HepG2 (cell line): ENCODE measurements around the gene PITRM1. TPM values are rescaled to one million over a fixed set of nuclear protein-coding genes. Genes with fewer than 3 reads are reported as not detected.

ENCODE experiments used
- ATAC-seq: fragments of 200-7000 bp; cut with Tn5 transposase; 3 replicates; pipeline ENCODE4 v1.9.1; 2020; ENCODE audit warnings: mild to moderate bottlenecking, moderate library complexity
- BruUV-seq: library from RNA; stranded (reverse); fragments of 400-500 nt; replicated peaks from 2 replicates; lab custom pipeline; 2021; lab: Mats Ljungman, UMichigan
- CTCF ChIA-PET: fragments of 300-600 bp; formaldehyde crosslinking; extraction: SDS; loops from one replicate; lab custom pipeline; 2021; ENCODE audit warnings: low total read pairs, inconsistent platforms, low intra/inter-chr PET ratio; lab: Yijun Ruan, JAX
- POLR2A ChIA-PET: fragments of 350-600 bp; sonication (Branson Sonifier 250); formaldehyde crosslinking; loops from one replicate; lab custom pipeline; 2020; ENCODE audit warnings: antibody characterized with exemption, inconsistent platforms; lab: Yijun Ruan, JAX
- DNase-seq: peaks from one replicate; pipeline ENCODE4 v3.0.0-alpha.2; 2015; ENCODE audit warnings: low spot score
- FAIRE-seq: peaks from 3 replicates; lab custom pipeline; 2011; peaks lifted over from hg19 to GRCh38; lab: Jason Lieb, UNC
- H2AFZ ChIP-seq: one replicate; pipeline ENCODE4 v1.6.1; 2011; ENCODE audit warnings: low read length, inconsistent platforms
- H3K27ac ChIP-seq: fragments of 300-600 bp; 3 replicates; pipeline ENCODE4 v1.8.0; 2011; ENCODE audit warnings: mixed run types, mild to moderate bottlenecking, mixed read lengths, low read length, inconsistent platforms; ENCODE audit not compliant: insufficient read depth; ENCODE audit errors: extremely low read length
- H3K27me3 ChIP-seq, 2 experiments: fragments of 200-600 bp in 1 of 2; 2 replicates in 1 of 2; 3 replicates in 1 of 2; pipeline versions ENCODE4 v1.6.0 to v1.8.0; 2011; ENCODE audit warnings: low read length in 2 of 2, mild to moderate bottlenecking in 2 of 2, moderate library complexity in 2 of 2, inconsistent platforms in 1 of 2; ENCODE audit not compliant: insufficient read depth in 2 of 2, control insufficient read depth in 1 of 2
- H3K36me3 ChIP-seq, 2 experiments: fragments of 200-600 bp in 1 of 2; replicated peaks in 1 of 2; 2 replicates in 1 of 2; 3 replicates in 1 of 2; pipeline versions ENCODE4 v1.5.1 to v1.8.0; 2011; ENCODE audit warnings: low read length in 2 of 2, inconsistent platforms in 1 of 2; ENCODE audit not compliant: insufficient read depth in 2 of 2, control insufficient read depth in 1 of 2
- H3K4me1 ChIP-seq: 2 replicates; pipeline ENCODE4 v1.5.1; 2012; ENCODE audit warnings: low read length, inconsistent platforms; ENCODE audit not compliant: insufficient read depth
- H3K4me2 ChIP-seq: 2 replicates; pipeline ENCODE4 v1.6.0; 2011; ENCODE audit warnings: low read depth, low read length, inconsistent platforms
- H3K4me3 ChIP-seq, 3 experiments: fragments of 200-600 bp in 1 of 3; sonication (generic), shearing (Covaris generic) in 1 of 3; replicated peaks in 1 of 3; 2 replicates each; pipeline ENCODE4 v1.5.1; 2011 to 2016; ENCODE audit warnings: low read length in 3 of 3, inconsistent platforms in 2 of 3, low read depth in 2 of 3, mild to moderate bottlenecking in 2 of 3, control low read depth in 1 of 3, mixed read lengths in 1 of 3; ENCODE audit not compliant: insufficient read depth in 1 of 3
- H3K79me2 ChIP-seq: one replicate; pipeline ENCODE4 v1.6.1; 2011; ENCODE audit warnings: low read length, inconsistent platforms; ENCODE audit not compliant: insufficient read depth
- H3K9ac ChIP-seq: 2 replicates; pipeline ENCODE4 v1.6.0; 2011; ENCODE audit warnings: mild to moderate bottlenecking, low read depth, low read length, inconsistent platforms; ENCODE audit not compliant: insufficient read depth
- H3K9me3 ChIP-seq: 2 replicates; pipeline ENCODE4 v1.5.1; 2012; ENCODE audit warnings: mild to moderate bottlenecking, low read length
- H4K20me1 ChIP-seq: 2 replicates; pipeline ENCODE4 v1.6.0; 2011; ENCODE audit warnings: inconsistent platforms, mild to moderate bottlenecking, low read length, moderate library complexity; ENCODE audit not compliant: insufficient read depth
- ATF1 ChIP-seq: IDR thresholded peaks from 2 replicates; pipeline ENCODE4 v1.6.1; 2016; ENCODE audit warnings: mild to moderate bottlenecking, control low read depth
- EZH2 ChIP-seq: conservative IDR thresholded peaks from 2 replicates; pipeline ENCODE4 v1.6.1; 2012; ENCODE audit warnings: mild to moderate bottlenecking, low read depth, low read length, moderate library complexity
- KDM3A ChIP-seq: IDR thresholded peaks from 2 replicates; pipeline ENCODE4 v1.6.1; 2018; ENCODE audit warnings: low read depth, missing compliant biosample characterization
- MLLT10 ChIP-seq: sonication (generic); formaldehyde crosslinking; IDR thresholded peaks from 2 replicates; pipeline ENCODE4 v1.4.0; 2020; ENCODE audit warnings: missing genetic modification reagents
- MTF1 ChIP-seq: sonication (generic); formaldehyde crosslinking; IDR thresholded peaks from 2 replicates; pipeline ENCODE4 v1.5.0; 2020; ENCODE audit warnings: missing genetic modification reagents
- NFIB ChIP-seq: sonication (generic); formaldehyde crosslinking; IDR thresholded peaks from 2 replicates; pipeline ENCODE4 v1.9.0; 2021; ENCODE audit warnings: missing genetic modification reagents, mild to moderate bottlenecking, borderline replicate concordance
- PHF21A ChIP-seq: sonication (generic); formaldehyde crosslinking; IDR thresholded peaks from 2 replicates; pipeline ENCODE4 v1.5.0; 2020; ENCODE audit warnings: mild to moderate bottlenecking, missing genetic modification reagents
- PRMT3 ChIP-seq: sonication (generic); formaldehyde crosslinking; IDR thresholded peaks from 2 replicates; pipeline ENCODE4 v1.8.1; 2022; ENCODE audit warnings: low read depth, mild to moderate bottlenecking, moderate library complexity, missing genetic modification reagents, borderline replicate concordance
- PRPF4 ChIP-seq: fragments of 200-400 bp; formaldehyde crosslinking; IDR thresholded peaks from 2 replicates; pipeline ENCODE4 v1.6.1; 2016; ENCODE audit warnings: low read length, low read depth; ENCODE audit not compliant: poor library complexity, severe bottlenecking
- RCOR2 ChIP-seq: IDR thresholded peaks from 2 replicates; pipeline ENCODE4 v1.6.1; 2016; ENCODE audit warnings: missing biosample characterization, missing genetic modification reagents
- SOX6 ChIP-seq, 2 experiments: fragments of 450-650 bp in 1 of 2; sonication (generic) in 1 of 2; formaldehyde crosslinking in 1 of 2; IDR thresholded peaks; 2 replicates each; pipeline versions ENCODE4 v1.4.0 to v1.6.1; 2017 to 2020; ENCODE audit warnings: antibody characterized with exemption in 1 of 2, mild to moderate bottlenecking in 1 of 2, missing genetic modification reagents in 1 of 2
- THYN1 ChIP-seq: sonication (generic); formaldehyde crosslinking; IDR thresholded peaks from 2 replicates; pipeline ENCODE4 v1.8.1; 2023; ENCODE audit warnings: low read depth, mild to moderate bottlenecking, moderate library complexity, missing genetic modification reagents, borderline replicate concordance
- ZNF263 ChIP-seq: sonication (generic); formaldehyde crosslinking; IDR thresholded peaks from 2 replicates; pipeline ENCODE4 v1.4.0; 2020; ENCODE audit warnings: missing genetic modification reagents
- ZNF550 ChIP-seq: sonication (generic); formaldehyde crosslinking; IDR thresholded peaks from 2 replicates; pipeline ENCODE4 v1.4.0; 2020; ENCODE audit warnings: mild to moderate bottlenecking, missing genetic modification reagents, borderline replicate concordance
- WGBS: methylation state at CpG from one replicate; pipeline ENCODE4 v1.1.6; 2017; ENCODE audit warnings: low lambda C conversion rate; 5-methylcytosine and 5-hydroxymethylcytosine counted together
- in situ Hi-C: cut with HindIII; loops from 2 replicates; pipeline ENCODE4 v1.10.0; 2017; ENCODE audit warnings: low pct_unique_long_range_greater_than_20kb; ENCODE audit not compliant: extremely low pct_ligation_motif_present
- intact Hi-C: fragments of 100-400 bp; cut with micrococcal nuclease; formaldehyde crosslinking; loops from one replicate; pipeline ENCODE4 v1.10.0; 2022; ENCODE audit not compliant: unreplicated experiment
- polyA plus RNA-seq, 8 experiments: library from polyadenylated mRNA; depleted of rRNA in 3 of 8; stranded (reverse) in 7 of 8; unstranded in 1 of 8; fragments of >200 nt; fragmentation: Illumina TruSeq in 4 of 8; extraction: Trizol in 4 of 8; gene quantifications; 2 replicates each; pipeline versions ENCODE4 v1.2.1 to v1.2.3, GENCODE V29; 2011 to 2016; ENCODE audit warnings: low read depth in 4 of 8, missing spikeins in 1 of 8, mixed read lengths in 1 of 8; ENCODE audit not compliant: insufficient read depth in 1 of 8
- total RNA-seq, 5 experiments: library from RNA; depleted of rRNA; stranded (reverse); fragments of >200 nt; fragmentation: Illumina TruSeq; extraction: Trizol; gene quantifications; 2 replicates each; pipeline ENCODE4 v1.2.3, GENCODE V29; 2016; ENCODE audit warnings: low read depth in 1 of 5
- TF ChIP-seq, protein P1 (sequence below): sonication (generic); formaldehyde crosslinking; IDR thresholded peaks from 2 replicates; pipeline ENCODE4 v1.5.1; 2020; ENCODE audit warnings: mild to moderate bottlenecking, missing genetic modification reagents, borderline replicate concordance

Gene PITRM1
- total and polyA plus RNA-seq, 2 of the 13 experiments (the other 11 are each of a cell fraction or from before 2014, with no cell fraction given): 16.4 to 29.0 TPM

GRCh38 chr10:3178042-3178441, 5.5 kb upstream of the PITRM1 start:
- CTCF ChIA-PET: no interaction called here
- no TSS peak for BruUV-seq
- FAIRE-seq: no peak

More at GRCh38 chr10:3178042-3178441, 5.5 kb upstream of the PITRM1 start:
- ATAC-seq: no peak
- no peaks in the 10 kb centered on the region for H3K36me3 ChIP-seq
- no peaks in the 10 kb centered on the region for H4K20me1 ChIP-seq
- H3K4me1 ChIP-seq: peaks cover 10% of the 10 kb centered on the region; the same call in 1 of the 2 replicates
- H3K9ac ChIP-seq: no peak overlapping the region
- no peak overlapping the region for H3K4me2 ChIP-seq
- H3K79me2 ChIP-seq: no peaks in the 10 kb centered on the region
- POLR2A ChIA-PET: no interaction called here
- WGBS: 46% methylated on average over 5 of the region's 5 CpGs
- intact Hi-C loops: no loop called here
- H2AFZ ChIP-seq: no peak overlapping the region
- in situ Hi-C loops: no loop called here
- H3K4me3 ChIP-seq: no peak overlapping the region
- no peaks in the 10 kb centered on the region for H3K9me3 ChIP-seq
- DNase-seq: no peak
- H3K27ac ChIP-seq: no peak overlapping the region
- TF ChIP-seq ZNF550 (no peak), KDM3A (CRISPR knock-in tag) (no peak), ATF1 (CRISPR knock-in tag) (no peak), ZNF263 (no peak), NFIB (CRISPR knock-in tag) (no peak), THYN1 (no peak), EZH2 (no peak), MTF1 (no peak), MLLT10 (CRISPR knock-in tag) (no peak), PRPF4 (no peak), SOX6 (IDR thresholded peaks at IDR 0.05) (no peak), SOX6 (CRISPR knock-in tag; IDR thresholded peaks at IDR 0.05) (no peak), PHF21A (CRISPR knock-in tag) (no peak), RCOR2 (no peak), PRMT3 (CRISPR knock-in tag) (no peak)
- TF ChIP-seq, protein P1, sequence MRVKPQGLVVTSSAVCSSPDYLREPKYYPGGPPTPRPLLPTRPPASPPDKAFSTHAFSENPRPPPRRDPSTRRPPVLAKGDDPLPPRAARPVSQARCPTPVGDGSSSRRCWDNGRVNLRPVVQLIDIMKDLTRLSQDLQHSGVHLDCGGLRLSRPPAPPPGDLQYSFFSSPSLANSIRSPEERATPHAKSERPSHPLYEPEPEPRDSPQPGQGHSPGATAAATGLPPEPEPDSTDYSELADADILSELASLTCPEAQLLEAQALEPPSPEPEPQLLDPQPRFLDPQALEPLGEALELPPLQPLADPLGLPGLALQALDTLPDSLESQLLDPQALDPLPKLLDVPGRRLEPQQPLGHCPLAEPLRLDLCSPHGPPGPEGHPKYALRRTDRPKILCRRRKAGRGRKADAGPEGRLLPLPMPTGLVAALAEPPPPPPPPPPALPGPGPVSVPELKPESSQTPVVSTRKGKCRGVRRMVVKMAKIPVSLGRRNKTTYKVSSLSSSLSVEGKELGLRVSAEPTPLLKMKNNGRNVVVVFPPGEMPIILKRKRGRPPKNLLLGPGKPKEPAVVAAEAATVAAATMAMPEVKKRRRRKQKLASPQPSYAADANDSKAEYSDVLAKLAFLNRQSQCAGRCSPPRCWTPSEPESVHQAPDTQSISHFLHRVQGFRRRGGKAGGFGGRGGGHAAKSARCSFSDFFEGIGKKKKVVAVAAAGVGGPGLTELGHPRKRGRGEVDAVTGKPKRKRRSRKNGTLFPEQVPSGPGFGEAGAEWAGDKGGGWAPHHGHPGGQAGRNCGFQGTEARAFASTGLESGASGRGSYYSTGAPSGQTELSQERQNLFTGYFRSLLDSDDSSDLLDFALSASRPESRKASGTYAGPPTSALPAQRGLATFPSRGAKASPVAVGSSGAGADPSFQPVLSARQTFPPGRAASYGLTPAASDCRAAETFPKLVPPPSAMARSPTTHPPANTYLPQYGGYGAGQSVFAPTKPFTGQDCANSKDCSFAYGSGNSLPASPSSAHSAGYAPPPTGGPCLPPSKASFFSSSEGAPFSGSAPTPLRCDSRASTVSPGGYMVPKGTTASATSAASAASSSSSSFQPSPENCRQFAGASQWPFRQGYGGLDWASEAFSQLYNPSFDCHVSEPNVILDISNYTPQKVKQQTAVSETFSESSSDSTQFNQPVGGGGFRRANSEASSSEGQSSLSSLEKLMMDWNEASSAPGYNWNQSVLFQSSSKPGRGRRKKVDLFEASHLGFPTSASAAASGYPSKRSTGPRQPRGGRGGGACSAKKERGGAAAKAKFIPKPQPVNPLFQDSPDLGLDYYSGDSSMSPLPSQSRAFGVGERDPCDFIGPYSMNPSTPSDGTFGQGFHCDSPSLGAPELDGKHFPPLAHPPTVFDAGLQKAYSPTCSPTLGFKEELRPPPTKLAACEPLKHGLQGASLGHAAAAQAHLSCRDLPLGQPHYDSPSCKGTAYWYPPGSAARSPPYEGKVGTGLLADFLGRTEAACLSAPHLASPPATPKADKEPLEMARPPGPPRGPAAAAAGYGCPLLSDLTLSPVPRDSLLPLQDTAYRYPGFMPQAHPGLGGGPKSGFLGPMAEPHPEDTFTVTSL (CRISPR knock-in tag): no peak
- H3K27me3 ChIP-seq: peaks cover 0 to 10% of the 10 kb centered on the region in 2 experiments; a peak in 2 of 5 replicates
